ENCODE data around the gene PGLYRP4. TPM values are rescaled to one million over a fixed set of nuclear protein-coding genes. Genes with fewer than 3 reads are reported as not detected.

Gene PGLYRP4
- total and polyA plus RNA-seq, 9 donors: 0.74 TPM; not detected in 8

GRCh38 chr1:153392258-153392657, 43.6 kb upstream of the PGLYRP4 start:
- no peak for DNase-seq
- no peak overlapping the region for H3K4me3 ChIP-seq (ENCODE audit: low read length)
- no CpG with 5 or more reads among the region's 3 CpGs for WGBS (ENCODE audit: insufficient coverage)
- H3K9me3 ChIP-seq (replicated peaks; ENCODE audit: control insufficient read depth, low read depth, low read length): no peaks in the 10 kb centered on the region
- H3K36me3 ChIP-seq (ENCODE audit: control insufficient read depth, insufficient read depth, low read length): no peaks in the 10 kb centered on the region
- no peaks in the 10 kb centered on the region for H3K4me1 ChIP-seq (ENCODE audit: control insufficient read depth, insufficient read depth, low read length)
- H3K27me3 ChIP-seq (ENCODE audit: control insufficient read depth, insufficient read depth, low read length): peaks cover 2% of the 10 kb centered on the region
- no peak overlapping the region for H3K27ac ChIP-seq (ENCODE audit: low read length)

GRCh38 chr1:153390938-153391710, 42.5 kb upstream of the PGLYRP4 start, which contains the start of gene S100A8:
Gene S100A8, minus strand, starts transcription at chr1:153391073. Its CDS starts 538 bp downstream, at chr1:153390535.
- Histone ChIP-seq H3K9me3 (replicated peaks; ENCODE audit: control insufficient read depth, low read depth, low read length) (no peaks in the 10 kb centered on the region), H3K36me3 (ENCODE audit: control insufficient read depth, insufficient read depth, low read length) (no peaks in the 10 kb centered on the region), H3K4me1 (ENCODE audit: control insufficient read depth, insufficient read depth, low read length) (no peaks in the 10 kb centered on the region), H3K4me3 (ENCODE audit: low read length) (no peak within 1 kb of the TSS), H3K27ac (ENCODE audit: low read length) (no peak within 1 kb of the TSS), H3K27me3 (ENCODE audit: control insufficient read depth, insufficient read depth, low read length) (peaks cover 2% of the 10 kb centered on the region)
- 69% methylated on average over 2 of the region's 7 CpGs for WGBS (ENCODE audit: insufficient coverage)
- DNase-seq: peak; percentile 42

- no peaks in the 10 kb centered on the region for H3K9me3 ChIP-seq (replicated peaks; ENCODE audit: control insufficient read depth, low read depth, low read length)
- H3K4me1 ChIP-seq (ENCODE audit: control insufficient read depth, insufficient read depth, low read length): no peaks in the 10 kb centered on the region
- H3K4me3 ChIP-seq (ENCODE audit: low read length): no peak overlapping the region
- no peak overlapping the region for H3K27ac ChIP-seq (ENCODE audit: low read length)
- no peak for DNase-seq
- whole genome bisulfite sequencing (ENCODE audit: insufficient coverage): 0% methylated on average over 1 of the region's 17 CpGs
- no peaks in the 10 kb centered on the region for H3K36me3 ChIP-seq (ENCODE audit: control insufficient read depth, insufficient read depth, low read length)
- no peaks in the 10 kb centered on the region for H3K27me3 ChIP-seq (ENCODE audit: control insufficient read depth, insufficient read depth, low read length)
Observed at GRCh38 chr1:153389973-153390879, 41.6 kb upstream of the PGLYRP4 start.

GRCh38 chr1:153389401-153389800, 40.8 kb upstream of the PGLYRP4 start:
- Histone ChIP-seq H3K9me3 (replicated peaks; ENCODE audit: control insufficient read depth, low read depth, low read length) (no peaks in the 10 kb centered on the region), H3K27ac (ENCODE audit: low read length) (no peak overlapping the region), H3K36me3 (ENCODE audit: control insufficient read depth, insufficient read depth, low read length) (no peaks in the 10 kb centered on the region), H3K4me1 (ENCODE audit: control insufficient read depth, insufficient read depth, low read length) (no peaks in the 10 kb centered on the region), H3K27me3 (ENCODE audit: control insufficient read depth, insufficient read depth, low read length) (no peaks in the 10 kb centered on the region), H3K4me3 (ENCODE audit: low read length) (no peak overlapping the region)
- DNase-seq: no peak
- WGBS (ENCODE audit: insufficient coverage): no CpG with 5 or more reads among the region's 1 CpG

GRCh38 chr1:153387785-153388184, 39.1 kb upstream of the PGLYRP4 start:
- no peak overlapping the region for H3K4me3 ChIP-seq (ENCODE audit: low read length)
- H3K36me3 ChIP-seq (ENCODE audit: control insufficient read depth, insufficient read depth, low read length): no peaks in the 10 kb centered on the region
- H3K9me3 ChIP-seq (replicated peaks; ENCODE audit: control insufficient read depth, low read depth, low read length): no peaks in the 10 kb centered on the region
- no peak for DNase-seq
- H3K4me1 ChIP-seq (ENCODE audit: control insufficient read depth, insufficient read depth, low read length): no peaks in the 10 kb centered on the region
- WGBS (ENCODE audit: insufficient coverage): 71% methylated on average over 4 of the region's 4 CpGs
- no peak overlapping the region for H3K27ac ChIP-seq (ENCODE audit: low read length)
- H3K27me3 ChIP-seq (ENCODE audit: control insufficient read depth, insufficient read depth, low read length): no peaks in the 10 kb centered on the region

GRCh38 chr1:153387001-153387400, 38.4 kb upstream of the PGLYRP4 start:
- H3K9me3 ChIP-seq (replicated peaks; ENCODE audit: control insufficient read depth, low read depth, low read length): no peaks in the 10 kb centered on the region
- H3K27ac ChIP-seq (ENCODE audit: low read length): peak overlapping the region; percentile 6
- H3K4me3 ChIP-seq (ENCODE audit: low read length): no peak overlapping the region
- no CpG with 5 or more reads among the region's 4 CpGs for WGBS (ENCODE audit: insufficient coverage)
- H3K36me3 ChIP-seq (ENCODE audit: control insufficient read depth, insufficient read depth, low read length): no peaks in the 10 kb centered on the region
- no peaks in the 10 kb centered on the region for H3K27me3 ChIP-seq (ENCODE audit: control insufficient read depth, insufficient read depth, low read length)
- H3K4me1 ChIP-seq (ENCODE audit: control insufficient read depth, insufficient read depth, low read length): no peaks in the 10 kb centered on the region
- no peak for DNase-seq

GRCh38 chr1:153386500-153386901, 37.9 kb upstream of the PGLYRP4 start:
- Histone ChIP-seq H3K36me3 (ENCODE audit: control insufficient read depth, insufficient read depth, low read length) (no peaks in the 10 kb centered on the region), H3K4me1 (ENCODE audit: control insufficient read depth, insufficient read depth, low read length) (no peaks in the 10 kb centered on the region), H3K27me3 (ENCODE audit: control insufficient read depth, insufficient read depth, low read length) (no peaks in the 10 kb centered on the region), H3K4me3 (ENCODE audit: low read length) (no peak overlapping the region), H3K9me3 (replicated peaks; ENCODE audit: control insufficient read depth, low read depth, low read length) (no peaks in the 10 kb centered on the region), H3K27ac (ENCODE audit: low read length) (peak overlapping the region; percentile 6)
- peak; percentile 75 for DNase-seq
- WGBS (ENCODE audit: insufficient coverage): 68% methylated on average over 5 of the region's 5 CpGs

GRCh38 chr1:153384958-153385580, 36.4 kb upstream of the PGLYRP4 start:
- no peak for DNase-seq
- no CpG with 5 or more reads among the region's 4 CpGs for WGBS (ENCODE audit: insufficient coverage)
- H3K27ac ChIP-seq (ENCODE audit: low read length): no peak overlapping the region

GRCh38 chr1:153380711-153381110, 32.1 kb upstream of the PGLYRP4 start:
- 90% methylated on average over 11 of the region's 23 CpGs for WGBS (ENCODE audit: insufficient coverage)
- Histone ChIP-seq H3K36me3 (ENCODE audit: control insufficient read depth, insufficient read depth, low read length) (no peaks in the 10 kb centered on the region), H3K4me3 (ENCODE audit: low read length) (no peak overlapping the region), H3K9me3 (replicated peaks; ENCODE audit: control insufficient read depth, low read depth, low read length) (no peaks in the 10 kb centered on the region), H3K4me1 (ENCODE audit: control insufficient read depth, insufficient read depth, low read length) (no peaks in the 10 kb centered on the region), H3K27me3 (ENCODE audit: control insufficient read depth, insufficient read depth, low read length) (no peaks in the 10 kb centered on the region), H3K27ac (ENCODE audit: low read length) (no peak overlapping the region)
- DNase-seq: no peak

More at GRCh38 chr1:153384958-153385580, 36.4 kb upstream of the PGLYRP4 start:
- H3K9me3 ChIP-seq (replicated peaks; ENCODE audit: control insufficient read depth, low read depth, low read length): no peaks in the 10 kb centered on the region
- H3K4me3 ChIP-seq (ENCODE audit: low read length): no peak overlapping the region
- no peaks in the 10 kb centered on the region for H3K27me3 ChIP-seq (ENCODE audit: control insufficient read depth, insufficient read depth, low read length)
- no peaks in the 10 kb centered on the region for H3K4me1 ChIP-seq (ENCODE audit: control insufficient read depth, insufficient read depth, low read length)
- no peaks in the 10 kb centered on the region for H3K36me3 ChIP-seq (ENCODE audit: control insufficient read depth, insufficient read depth, low read length)

- Histone ChIP-seq H3K4me1 (ENCODE audit: control insufficient read depth, insufficient read depth, low read length) (no peaks in the 10 kb centered on the region), H3K27me3 (ENCODE audit: control insufficient read depth, insufficient read depth, low read length) (no peaks in the 10 kb centered on the region), H3K9me3 (replicated peaks; ENCODE audit: control insufficient read depth, low read depth, low read length) (no peaks in the 10 kb centered on the region), H3K27ac (ENCODE audit: low read length) (no peak overlapping the region), H3K4me3 (ENCODE audit: low read length) (no peak overlapping the region), H3K36me3 (ENCODE audit: control insufficient read depth, insufficient read depth, low read length) (no peaks in the 10 kb centered on the region)
- WGBS (ENCODE audit: insufficient coverage): 84% methylated on average over 8 of the region's 10 CpGs
- no peak for DNase-seq
Observed at GRCh38 chr1:153379591-153379990, 30.9 kb upstream of the PGLYRP4 start.

All from muscle of leg (tissue), 11 donors.